IPS-18a (cell line): ENCODE results near the gene PDZD8.
"Not testable (repeated sequence)": the region's sequence is repeated elsewhere in the genome, so short reads cannot be mapped to it uniquely, and the experiment has no call there.

Source experiments
- H3K27ac ChIP-seq: one replicate; pipeline ENCODE4 v1.5.1; 2013; ENCODE audit warnings: low read length
- H3K27me3 ChIP-seq: one replicate; pipeline ENCODE4 v1.6.1; 2013; ENCODE audit warnings: mild to moderate bottlenecking, low read length; ENCODE audit not compliant: control insufficient read depth, insufficient read depth
- H3K36me3 ChIP-seq: one replicate; pipeline ENCODE4 v1.6.1; 2013; ENCODE audit warnings: low read depth, low read length; ENCODE audit not compliant: control insufficient read depth
- H3K4me1 ChIP-seq: one replicate; pipeline ENCODE4 v1.6.1; 2013; ENCODE audit warnings: low read depth, low read length; ENCODE audit not compliant: control insufficient read depth
- H3K4me3 ChIP-seq: one replicate; pipeline ENCODE4 v1.5.1; 2013; ENCODE audit warnings: low read length
- H3K9ac ChIP-seq: one replicate; pipeline ENCODE4 v1.6.1; 2013; ENCODE audit warnings: mild to moderate bottlenecking, low read length, moderate library complexity
- H3K9me3 ChIP-seq: one replicate; pipeline ENCODE4 v1.6.1; 2013; ENCODE audit warnings: low read depth, low read length; ENCODE audit not compliant: control insufficient read depth

PDZD8 gene

GRCh38 chr10:117312430-117312829 is 62.8 kb downstream of the PDZD8 start:
- H3K27me3 ChIP-seq, result no peaks in the 10 kb centered on the region
- no peaks in the 10 kb centered on the region for H3K36me3 ChIP-seq
- H3K4me3 ChIP-seq, result no peak overlapping the region
- H3K27ac ChIP-seq, result no peak overlapping the region
- H3K4me1 ChIP-seq, result no peaks in the 10 kb centered on the region
- no peak overlapping the region for H3K9ac ChIP-seq
- no peaks in the 10 kb centered on the region for H3K9me3 ChIP-seq

- no peak overlapping the region for H3K9ac ChIP-seq
- no peaks in the 10 kb centered on the region for H3K36me3 ChIP-seq
- H3K4me3 ChIP-seq, result no peak overlapping the region
- no peak overlapping the region for H3K27ac ChIP-seq
- H3K27me3 ChIP-seq, result no peaks in the 10 kb centered on the region
- H3K9me3 ChIP-seq, result no peaks in the 10 kb centered on the region
- H3K4me1 ChIP-seq, result no peaks in the 10 kb centered on the region
Measured at GRCh38 chr10:117311261-117311660, 64.0 kb downstream of the PDZD8 start.

- Histone ChIP-seq H3K9me3 (peaks cover 5% of the 10 kb centered on the region), H3K9ac (no peak overlapping the region), H3K27ac (no peak overlapping the region), H3K4me3 (no peak overlapping the region), H3K27me3 (no peaks in the 10 kb centered on the region), H3K36me3 (no peaks in the 10 kb centered on the region), H3K4me1 (no peaks in the 10 kb centered on the region)
Measured at GRCh38 chr10:117306674-117307073, 68.6 kb downstream of the PDZD8 start.

- H3K27me3 ChIP-seq, H3K4me3 ChIP-seq, H3K27ac ChIP-seq, H3K9ac ChIP-seq, H3K36me3 ChIP-seq, H3K9me3 ChIP-seq, H3K4me1 ChIP-seq: not testable (repeated sequence)
Measured at GRCh38 chr10:117303451-117303850, 71.8 kb downstream of the PDZD8 start.

- H3K9ac ChIP-seq, result no peak overlapping the region
- H3K4me3 ChIP-seq, result no peak overlapping the region
- no peaks in the 10 kb centered on the region for H3K36me3 ChIP-seq
- no peaks in the 10 kb centered on the region for H3K27me3 ChIP-seq
- H3K9me3 ChIP-seq, result peaks cover 5% of the 10 kb centered on the region
- no peak overlapping the region for H3K27ac ChIP-seq
- no peaks in the 10 kb centered on the region for H3K4me1 ChIP-seq
Measured at GRCh38 chr10:117300671-117301070, 74.6 kb downstream of the PDZD8 start.

- H3K4me3 ChIP-seq, result no peak overlapping the region
- H3K9ac ChIP-seq, result no peak overlapping the region
- H3K4me1 ChIP-seq, result no peaks in the 10 kb centered on the region
- H3K36me3 ChIP-seq, result no peaks in the 10 kb centered on the region
- H3K27me3 ChIP-seq, result no peaks in the 10 kb centered on the region
- H3K27ac ChIP-seq, result no peak overlapping the region
- H3K9me3 ChIP-seq, result peaks cover 3% of the 10 kb centered on the region
Measured at GRCh38 chr10:117299435-117299834, 75.8 kb downstream of the PDZD8 start.

GRCh38 chr10:117298219-117298618 is 77.0 kb downstream of the PDZD8 start:
- Histone ChIP-seq H3K4me3 (no peak overlapping the region), H3K36me3 (no peaks in the 10 kb centered on the region), H3K9ac (no peak overlapping the region), H3K27ac (no peak overlapping the region), H3K9me3 (no peaks in the 10 kb centered on the region), H3K4me1 (no peaks in the 10 kb centered on the region), H3K27me3 (no peaks in the 10 kb centered on the region)

- Histone ChIP-seq H3K27me3 (no peaks in the 10 kb centered on the region), H3K9ac (no peak overlapping the region), H3K36me3 (peaks cover under 1% of the 10 kb centered on the region), H3K9me3 (no peaks in the 10 kb centered on the region), H3K4me1 (no peaks in the 10 kb centered on the region), H3K4me3 (no peak overlapping the region), H3K27ac (no peak overlapping the region)
Measured at GRCh38 chr10:117294735-117295134, 80.5 kb downstream of the PDZD8 start.

- Histone ChIP-seq H3K36me3 (peaks cover 6% of the 10 kb centered on the region), H3K27me3 (no peaks in the 10 kb centered on the region), H3K9ac (no peak overlapping the region), H3K4me1 (no peaks in the 10 kb centered on the region), H3K27ac (no peak overlapping the region), H3K4me3 (no peak overlapping the region), H3K9me3 (no peaks in the 10 kb centered on the region)
Measured at GRCh38 chr10:117294039-117294645, 81.1 kb downstream of the PDZD8 start.

GRCh38 chr10:117290872-117291271 is 84.4 kb downstream of the PDZD8 start:
- H3K9me3 ChIP-seq, H3K4me1 ChIP-seq, H3K4me3 ChIP-seq, H3K27me3 ChIP-seq, H3K27ac ChIP-seq, H3K9ac ChIP-seq, H3K36me3 ChIP-seq: not testable (repeated sequence)

GRCh38 chr10:117284716-117285494 is 90.3 kb downstream of the PDZD8 start:
- H3K27me3 ChIP-seq, result no peaks in the 10 kb centered on the region
- peaks cover 29% of the 10 kb centered on the region for H3K36me3 ChIP-seq
- H3K9me3 ChIP-seq, result no peaks in the 10 kb centered on the region
- H3K4me1 ChIP-seq, result no peaks in the 10 kb centered on the region
- H3K9ac ChIP-seq, result no peak overlapping the region
- no peak overlapping the region for H3K4me3 ChIP-seq
- no peak overlapping the region for H3K27ac ChIP-seq

- Histone ChIP-seq H3K4me1 (no peaks in the 10 kb centered on the region), H3K27ac (no peak overlapping the region), H3K9ac (no peak overlapping the region), H3K9me3 (no peaks in the 10 kb centered on the region), H3K36me3 (no peaks in the 10 kb centered on the region), H3K27me3 (no peaks in the 10 kb centered on the region), H3K4me3 (no peak overlapping the region)
Measured at GRCh38 chr10:117277675-117278074, 97.6 kb downstream of the PDZD8 start.
